Fibroblast of mammary gland (primary cell): ENCODE results near the gene NCOR2.

Experiments used
- DNase-seq: peaks from one replicate; pipeline ENCODE4 v3.0.0-alpha.2; 2010; ENCODE audit warnings: low read depth
- H3K4me3 ChIP-seq: 2 replicates; pipeline ENCODE4 v1.5.1; 2011; ENCODE audit warnings: low read depth, mild to moderate bottlenecking, low read length, moderate library complexity; ENCODE audit not compliant: control insufficient read depth
- TF ChIP-seq, protein P1 (sequence below): conservative IDR thresholded peaks from 2 replicates; pipeline ENCODE4 v1.5.1; 2011; ENCODE audit warnings: low read depth, low read length, inconsistent platforms; ENCODE audit not compliant: control insufficient read depth, insufficient read depth

NCOR2 gene

GRCh38 chr12:124610629-124611558 is 43.5 kb upstream of the NCOR2 start:
- H3K4me3 ChIP-seq, result no peak overlapping the region
- no peak for DNase-seq
- TF ChIP-seq, protein P1, sequence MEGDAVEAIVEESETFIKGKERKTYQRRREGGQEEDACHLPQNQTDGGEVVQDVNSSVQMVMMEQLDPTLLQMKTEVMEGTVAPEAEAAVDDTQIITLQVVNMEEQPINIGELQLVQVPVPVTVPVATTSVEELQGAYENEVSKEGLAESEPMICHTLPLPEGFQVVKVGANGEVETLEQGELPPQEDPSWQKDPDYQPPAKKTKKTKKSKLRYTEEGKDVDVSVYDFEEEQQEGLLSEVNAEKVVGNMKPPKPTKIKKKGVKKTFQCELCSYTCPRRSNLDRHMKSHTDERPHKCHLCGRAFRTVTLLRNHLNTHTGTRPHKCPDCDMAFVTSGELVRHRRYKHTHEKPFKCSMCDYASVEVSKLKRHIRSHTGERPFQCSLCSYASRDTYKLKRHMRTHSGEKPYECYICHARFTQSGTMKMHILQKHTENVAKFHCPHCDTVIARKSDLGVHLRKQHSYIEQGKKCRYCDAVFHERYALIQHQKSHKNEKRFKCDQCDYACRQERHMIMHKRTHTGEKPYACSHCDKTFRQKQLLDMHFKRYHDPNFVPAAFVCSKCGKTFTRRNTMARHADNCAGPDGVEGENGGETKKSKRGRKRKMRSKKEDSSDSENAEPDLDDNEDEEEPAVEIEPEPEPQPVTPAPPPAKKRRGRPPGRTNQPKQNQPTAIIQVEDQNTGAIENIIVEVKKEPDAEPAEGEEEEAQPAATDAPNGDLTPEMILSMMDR, result no peak

- TF ChIP-seq, protein P1, result no peak
- no peak for DNase-seq
- H3K4me3 ChIP-seq, result no peak overlapping the region
Measured at GRCh38 chr12:124610021-124610612, 42.7 kb upstream of the NCOR2 start.

GRCh38 chr12:124609041-124609989 is 41.9 kb upstream of the NCOR2 start:
- DNase-seq, result peak; percentile 21
- TF ChIP-seq, protein P1, result no peak
- no peak overlapping the region for H3K4me3 ChIP-seq

DNA sequence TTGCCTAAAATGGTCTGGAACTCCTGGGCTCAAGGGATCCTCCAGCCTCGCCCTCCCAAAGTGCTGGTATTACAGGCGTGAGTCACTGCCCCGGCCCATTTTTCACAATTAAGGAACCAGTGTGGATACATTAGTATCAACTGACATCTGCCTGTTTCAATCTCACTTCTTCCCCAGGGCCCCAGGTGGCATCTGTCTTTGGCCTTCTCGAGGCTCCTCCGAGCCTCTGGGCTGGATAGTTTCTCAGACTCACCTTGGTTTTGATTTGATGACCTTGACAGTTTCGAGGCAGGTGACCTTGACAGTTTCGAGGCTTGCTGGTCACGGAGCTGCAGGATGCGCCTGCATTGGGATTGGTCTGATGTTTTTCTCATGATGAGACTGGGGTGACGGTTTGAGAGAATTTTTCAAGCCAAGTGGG is 41.0 kb upstream of the NCOR2 start:
- peak; percentile 25 for DNase-seq
- TF ChIP-seq, protein P1, result no peak
- no peak overlapping the region for H3K4me3 ChIP-seq

- TF ChIP-seq, protein P1, result no peak
- peak; percentile 46 for DNase-seq
- no peak overlapping the region for H3K4me3 ChIP-seq
Measured at GRCh38 chr12:124607681-124608425, 40.4 kb upstream of the NCOR2 start.
